Measurements from ENCODE around the gene TRA2B. TPM values are rescaled to one million over a fixed set of nuclear protein-coding genes. Genes with fewer than 3 reads are reported as not detected.

TRA2B gene
- polyA plus RNA-seq, 2 donors, result 56.6 to 71.1 TPM

GRCh38 chr3:185896636-185897035, 41.2 kb downstream of the TRA2B start:
- H3K27me3 ChIP-seq (ENCODE audit: control insufficient read depth in 1 of 2, insufficient read depth in 2 of 2, low read length in 2 of 2), result no peaks in the 10 kb centered on the region
- H3K27ac ChIP-seq (ENCODE audit: low read depth in 2 of 2, low read length in 1 of 2), result no peak overlapping the region
- 72 to 74% methylated on average over 3 of the region's 3 CpGs for WGBS, 2 donors
- no peaks in the 10 kb centered on the region for H3K36me3 ChIP-seq (ENCODE audit: control insufficient read depth in 2 of 2, insufficient read depth in 2 of 2, low read length in 1 of 2)
- no peak overlapping the region for H3K4me3 ChIP-seq (ENCODE audit: low read depth in 1 of 2, low read length in 2 of 2)
- no peaks in the 10 kb centered on the region for H3K4me1 ChIP-seq (ENCODE audit: control insufficient read depth in 2 of 2, insufficient read depth in 2 of 2, low read length in 1 of 2)
- H3K9me3 ChIP-seq (ENCODE audit: control insufficient read depth in 2 of 2, insufficient read depth in 1 of 2, low read depth in 1 of 2, low read length in 1 of 2), result no peaks in the 10 kb centered on the region

- Histone ChIP-seq H3K9me3 (ENCODE audit: control insufficient read depth in 2 of 2, insufficient read depth in 1 of 2, low read depth in 1 of 2, low read length in 1 of 2) (peaks cover 0 to 2% of the 10 kb centered on the region in 2 donors), H3K4me3 (ENCODE audit: low read depth in 1 of 2, low read length in 2 of 2) (no peak overlapping the region), H3K27ac (ENCODE audit: low read depth in 2 of 2, low read length in 1 of 2) (no peak overlapping the region), H3K4me1 (ENCODE audit: control insufficient read depth in 2 of 2, insufficient read depth in 2 of 2, low read length in 1 of 2) (no peaks in the 10 kb centered on the region), H3K27me3 (ENCODE audit: control insufficient read depth in 1 of 2, insufficient read depth in 2 of 2, low read length in 2 of 2) (no peaks in the 10 kb centered on the region), H3K36me3 (ENCODE audit: control insufficient read depth in 2 of 2, insufficient read depth in 2 of 2, low read length in 1 of 2) (no peaks in the 10 kb centered on the region)
- 71 to 77% methylated on average over 2 of the region's 2 CpGs for WGBS, 2 donors
These were observed 50.7 kb downstream of the TRA2B start for GRCh38 chr3:185887066-185887465.

- Histone ChIP-seq H3K36me3 (ENCODE audit: control insufficient read depth in 2 of 2, insufficient read depth in 2 of 2, low read length in 1 of 2) (no peaks in the 10 kb centered on the region), H3K9me3 (ENCODE audit: control insufficient read depth in 2 of 2, insufficient read depth in 1 of 2, low read depth in 1 of 2, low read length in 1 of 2) (no peaks in the 10 kb centered on the region), H3K4me1 (ENCODE audit: control insufficient read depth in 2 of 2, insufficient read depth in 2 of 2, low read length in 1 of 2) (no peaks in the 10 kb centered on the region), H3K4me3 (ENCODE audit: low read depth in 1 of 2, low read length in 2 of 2) (no peak overlapping the region), H3K27ac (ENCODE audit: low read depth in 2 of 2, low read length in 1 of 2) (no peak overlapping the region), H3K27me3 (ENCODE audit: control insufficient read depth in 1 of 2, insufficient read depth in 2 of 2, low read length in 2 of 2) (no peaks in the 10 kb centered on the region)
- 30 to 50% methylated on average over 1 of the region's 1 CpG for WGBS, 2 donors
These were observed 53.2 kb downstream of the TRA2B start for GRCh38 chr3:185884641-185885040.

GRCh38 chr3:185881926-185882325, 55.9 kb downstream of the TRA2B start:
- H3K9me3 ChIP-seq (ENCODE audit: control insufficient read depth in 2 of 2, insufficient read depth in 1 of 2, low read depth in 1 of 2, low read length in 1 of 2), result no peaks in the 10 kb centered on the region
- H3K27me3 ChIP-seq (ENCODE audit: control insufficient read depth in 1 of 2, insufficient read depth in 2 of 2, low read length in 2 of 2), result no peaks in the 10 kb centered on the region
- WGBS, 2 donors, result 90 to 91% methylated on average over 4 of the region's 4 CpGs
- H3K27ac ChIP-seq (ENCODE audit: low read depth in 2 of 2, low read length in 1 of 2), result no peak overlapping the region
- no peaks in the 10 kb centered on the region for H3K4me1 ChIP-seq (ENCODE audit: control insufficient read depth in 2 of 2, insufficient read depth in 2 of 2, low read length in 1 of 2)
- no peak overlapping the region for H3K4me3 ChIP-seq (ENCODE audit: low read depth in 1 of 2, low read length in 2 of 2)
- H3K36me3 ChIP-seq (ENCODE audit: control insufficient read depth in 2 of 2, insufficient read depth in 2 of 2, low read length in 1 of 2), result no peaks in the 10 kb centered on the region

- WGBS, 2 donors, result 80 to 84% methylated on average over 7 of the region's 7 CpGs
- Histone ChIP-seq H3K4me3 (ENCODE audit: low read depth in 1 of 2, low read length in 2 of 2) (no peak overlapping the region), H3K4me1 (ENCODE audit: control insufficient read depth in 2 of 2, insufficient read depth in 2 of 2, low read length in 1 of 2) (no peaks in the 10 kb centered on the region), H3K27ac (ENCODE audit: low read depth in 2 of 2, low read length in 1 of 2) (no peak overlapping the region), H3K27me3 (ENCODE audit: control insufficient read depth in 1 of 2, insufficient read depth in 2 of 2, low read length in 2 of 2) (no peaks in the 10 kb centered on the region), H3K9me3 (ENCODE audit: control insufficient read depth in 2 of 2, insufficient read depth in 1 of 2, low read depth in 1 of 2, low read length in 1 of 2) (no peaks in the 10 kb centered on the region), H3K36me3 (ENCODE audit: control insufficient read depth in 2 of 2, insufficient read depth in 2 of 2, low read length in 1 of 2) (no peaks in the 10 kb centered on the region)
These were observed 57.2 kb downstream of the TRA2B start for GRCh38 chr3:185880600-185880999.

GRCh38 chr3:185878920-185879319, 58.9 kb downstream of the TRA2B start:
- Histone ChIP-seq H3K9me3 (ENCODE audit: control insufficient read depth in 2 of 2, insufficient read depth in 1 of 2, low read depth in 1 of 2, low read length in 1 of 2) (no peaks in the 10 kb centered on the region), H3K27ac (ENCODE audit: low read depth in 2 of 2, low read length in 1 of 2) (no peak overlapping the region), H3K4me1 (ENCODE audit: control insufficient read depth in 2 of 2, insufficient read depth in 2 of 2, low read length in 1 of 2) (no peaks in the 10 kb centered on the region), H3K36me3 (ENCODE audit: control insufficient read depth in 2 of 2, insufficient read depth in 2 of 2, low read length in 1 of 2) (no peaks in the 10 kb centered on the region), H3K27me3 (ENCODE audit: control insufficient read depth in 1 of 2, insufficient read depth in 2 of 2, low read length in 2 of 2) (no peaks in the 10 kb centered on the region), H3K4me3 (ENCODE audit: low read depth in 1 of 2, low read length in 2 of 2) (no peak overlapping the region)
- WGBS, 2 donors, result 71 to 74% methylated on average over 5 of the region's 5 CpGs

GRCh38 chr3:185874119-185874518, 63.7 kb downstream of the TRA2B start:
- no peaks in the 10 kb centered on the region for H3K27me3 ChIP-seq (ENCODE audit: control insufficient read depth in 1 of 2, insufficient read depth in 2 of 2, low read length in 2 of 2)
- no peaks in the 10 kb centered on the region for H3K4me1 ChIP-seq (ENCODE audit: control insufficient read depth in 2 of 2, insufficient read depth in 2 of 2, low read length in 1 of 2)
- no peaks in the 10 kb centered on the region for H3K36me3 ChIP-seq (ENCODE audit: control insufficient read depth in 2 of 2, insufficient read depth in 2 of 2, low read length in 1 of 2)
- WGBS, 2 donors, result 62 to 65% methylated on average over 9 of the region's 9 CpGs
- H3K4me3 ChIP-seq (ENCODE audit: low read depth in 1 of 2, low read length in 2 of 2), result no peak overlapping the region
- H3K9me3 ChIP-seq (ENCODE audit: control insufficient read depth in 2 of 2, insufficient read depth in 1 of 2, low read depth in 1 of 2, low read length in 1 of 2), result no peaks in the 10 kb centered on the region
- H3K27ac ChIP-seq (ENCODE audit: low read depth in 2 of 2, low read length in 1 of 2), result no peak overlapping the region

- Histone ChIP-seq H3K27me3 (ENCODE audit: control insufficient read depth in 1 of 2, insufficient read depth in 2 of 2, low read length in 2 of 2) (no peaks in the 10 kb centered on the region), H3K4me3 (ENCODE audit: low read depth in 1 of 2, low read length in 2 of 2) (no peak overlapping the region), H3K9me3 (ENCODE audit: control insufficient read depth in 2 of 2, insufficient read depth in 1 of 2, low read depth in 1 of 2, low read length in 1 of 2) (no peaks in the 10 kb centered on the region), H3K4me1 (ENCODE audit: control insufficient read depth in 2 of 2, insufficient read depth in 2 of 2, low read length in 1 of 2) (no peaks in the 10 kb centered on the region), H3K36me3 (ENCODE audit: control insufficient read depth in 2 of 2, insufficient read depth in 2 of 2, low read length in 1 of 2) (no peaks in the 10 kb centered on the region), H3K27ac (ENCODE audit: low read depth in 2 of 2, low read length in 1 of 2) (no peak overlapping the region)
- WGBS, 2 donors, result 86 to 98% methylated on average over 2 of the region's 2 CpGs
These were observed 70.2 kb downstream of the TRA2B start for GRCh38 chr3:185867650-185868049.

- no peaks in the 10 kb centered on the region for H3K4me1 ChIP-seq (ENCODE audit: control insufficient read depth in 2 of 2, insufficient read depth in 2 of 2, low read length in 1 of 2)
- no peak overlapping the region for H3K27ac ChIP-seq (ENCODE audit: low read depth in 2 of 2, low read length in 1 of 2)
- no peaks in the 10 kb centered on the region for H3K36me3 ChIP-seq (ENCODE audit: control insufficient read depth in 2 of 2, insufficient read depth in 2 of 2, low read length in 1 of 2)
- H3K9me3 ChIP-seq (ENCODE audit: control insufficient read depth in 2 of 2, insufficient read depth in 1 of 2, low read depth in 1 of 2, low read length in 1 of 2), result no peaks in the 10 kb centered on the region
- H3K27me3 ChIP-seq (ENCODE audit: control insufficient read depth in 1 of 2, insufficient read depth in 2 of 2, low read length in 2 of 2), result no peaks in the 10 kb centered on the region
- no peak overlapping the region for H3K4me3 ChIP-seq (ENCODE audit: low read depth in 1 of 2, low read length in 2 of 2)
These were observed 70.8 kb downstream of the TRA2B start for GRCh38 chr3:185866995-185867394.

- H3K4me1 ChIP-seq (ENCODE audit: control insufficient read depth in 2 of 2, insufficient read depth in 2 of 2, low read length in 1 of 2), result no peaks in the 10 kb centered on the region
- no peaks in the 10 kb centered on the region for H3K27me3 ChIP-seq (ENCODE audit: control insufficient read depth in 1 of 2, insufficient read depth in 2 of 2, low read length in 2 of 2)
- WGBS, 2 donors, result 88% methylated on average over 1 of the region's 1 CpG
- H3K4me3 ChIP-seq (ENCODE audit: low read depth in 1 of 2, low read length in 2 of 2), result no peak overlapping the region
- no peaks in the 10 kb centered on the region for H3K9me3 ChIP-seq (ENCODE audit: control insufficient read depth in 2 of 2, insufficient read depth in 1 of 2, low read depth in 1 of 2, low read length in 1 of 2)
- H3K36me3 ChIP-seq (ENCODE audit: control insufficient read depth in 2 of 2, insufficient read depth in 2 of 2, low read length in 1 of 2), result no peaks in the 10 kb centered on the region
- no peak overlapping the region for H3K27ac ChIP-seq (ENCODE audit: low read depth in 2 of 2, low read length in 1 of 2)
These were observed 71.3 kb downstream of the TRA2B start for GRCh38 chr3:185866555-185866954.

Measured in esophagus (tissue), 2 donors.